ENCODE data around the gene STAM. TPM values are rescaled to one million over a fixed set of nuclear protein-coding genes. Genes with fewer than 3 reads are reported as not detected.

STAM gene
- total RNA-seq, 1 donor = 45.6 TPM

GRCh38 chr10:17765602-17766001 lies 121.7 kb downstream of the STAM start:
- Histone ChIP-seq H3K4me2 (ENCODE audit: insufficient read depth, low read length) (no peak overlapping the region), H3K4me3 (ENCODE audit: insufficient read depth, low read length) (no peak overlapping the region), H3K9me3 (ENCODE audit: low read depth, low read length) (no peaks in the 10 kb centered on the region), H2AFZ (ENCODE audit: low read length) (no peak overlapping the region), H4K20me1 (ENCODE audit: insufficient read depth, low read length) (no peaks in the 10 kb centered on the region), H3K36me3 (ENCODE audit: insufficient read depth, low read length) (no peaks in the 10 kb centered on the region), H3K27ac (ENCODE audit: low read depth, low read length) (no peak overlapping the region), H3K79me2 (ENCODE audit: insufficient read depth, low read length) (no peaks in the 10 kb centered on the region), H3K4me1 (ENCODE audit: insufficient read depth, low read length) (peaks cover 19% of the 10 kb centered on the region), H3K27me3 (ENCODE audit: insufficient read depth, low read length) (no peaks in the 10 kb centered on the region)
- TF ChIP-seq, protein P1, sequence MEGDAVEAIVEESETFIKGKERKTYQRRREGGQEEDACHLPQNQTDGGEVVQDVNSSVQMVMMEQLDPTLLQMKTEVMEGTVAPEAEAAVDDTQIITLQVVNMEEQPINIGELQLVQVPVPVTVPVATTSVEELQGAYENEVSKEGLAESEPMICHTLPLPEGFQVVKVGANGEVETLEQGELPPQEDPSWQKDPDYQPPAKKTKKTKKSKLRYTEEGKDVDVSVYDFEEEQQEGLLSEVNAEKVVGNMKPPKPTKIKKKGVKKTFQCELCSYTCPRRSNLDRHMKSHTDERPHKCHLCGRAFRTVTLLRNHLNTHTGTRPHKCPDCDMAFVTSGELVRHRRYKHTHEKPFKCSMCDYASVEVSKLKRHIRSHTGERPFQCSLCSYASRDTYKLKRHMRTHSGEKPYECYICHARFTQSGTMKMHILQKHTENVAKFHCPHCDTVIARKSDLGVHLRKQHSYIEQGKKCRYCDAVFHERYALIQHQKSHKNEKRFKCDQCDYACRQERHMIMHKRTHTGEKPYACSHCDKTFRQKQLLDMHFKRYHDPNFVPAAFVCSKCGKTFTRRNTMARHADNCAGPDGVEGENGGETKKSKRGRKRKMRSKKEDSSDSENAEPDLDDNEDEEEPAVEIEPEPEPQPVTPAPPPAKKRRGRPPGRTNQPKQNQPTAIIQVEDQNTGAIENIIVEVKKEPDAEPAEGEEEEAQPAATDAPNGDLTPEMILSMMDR (IDR thresholded peaks at IDR 0.05; ENCODE audit: extremely low read depth, low read depth, low read length) = no peak
- DNase-seq (ENCODE audit: insufficient read length, low spot score, missing footprints) = no peak

Small RNAs within 50 kb of the gene (small RNA-seq; reads per million reads assigned to genes)
- not detected for gene AC069542.2

Other genes with a start within 250 kb of the STAM start
- 0.36 and 0.88 TPM in 2 replicates for gene ST8SIA6, start 189.6 kb upstream of the STAM start, total RNA-seq
- 26.8 and 30.0 TPM in 2 replicates for gene HACD1, start 26.8 kb upstream of the STAM start, total RNA-seq
- under 0.01 TPM in 2 replicates for gene TMEM236, start 108.0 kb downstream of the STAM start, total RNA-seq
- gene MRC1, start 165.2 kb downstream of the STAM start, total RNA-seq = under 0.01 and 0.36 TPM in 2 replicates

Data from osteoblast (primary cell).